ENCODE results near the gene UGT1A6.

- TF ChIP-seq CTCF (IDR thresholded peaks at IDR 0.05) = no peak
- no peak for TF ChIP-seq POLR2A (IDR thresholded peaks at IDR 0.05)
Measured at GRCh38 chr2:233680361-233681045, 12.2 kb upstream of the UGT1A6 start.

Measured in right lobe of liver (tissue), 4 donors.